ENCODE results near the gene IL13RA1. TPM values are rescaled to one million over a fixed set of nuclear protein-coding genes. Genes with fewer than 3 reads are reported as not detected.

Gene IL13RA1
- polyA plus RNA-seq, 1 donor (not counting 4 experiments of a cell fraction or from before 2014, with no cell fraction given) = 27.8 TPM

- Histone ChIP-seq H3K4me1 (ENCODE audit: control insufficient read depth, extremely low read depth, insufficient read depth, low read length) (no peaks in the 10 kb centered on the region), H3K27me3 (ENCODE audit: control insufficient read depth, extremely low read depth, insufficient read depth, low read length) (no peaks in the 10 kb centered on the region), H3K79me2 (ENCODE audit: control insufficient read depth, insufficient read depth, low read length) (no peaks in the 10 kb centered on the region), H3K9me3 (ENCODE audit: control insufficient read depth, low read depth, low read length) (no peaks in the 10 kb centered on the region), H3K9me1 (ENCODE audit: control insufficient read depth, extremely low read depth, insufficient read depth, low read length) (no peaks in the 10 kb centered on the region), H2AFZ (ENCODE audit: control insufficient read depth, low read length) (no peak overlapping the region), H3K4me2 (ENCODE audit: control insufficient read depth, extremely low read depth, insufficient read depth, low read depth, low read length) (no peak overlapping the region), H3K27ac (ENCODE audit: control insufficient read depth, insufficient read depth, low read length) (no peak overlapping the region), H3K36me3 (ENCODE audit: control insufficient read depth in 2 of 2, extremely low read depth in 1 of 2, insufficient read depth in 2 of 2, low read length in 2 of 2) (no peaks in the 10 kb centered on the region), H4K20me1 (ENCODE audit: control insufficient read depth, extremely low read depth, insufficient read depth, low read length) (no peaks in the 10 kb centered on the region), H3K9ac (ENCODE audit: control insufficient read depth, extremely low read depth, insufficient read depth, low read length) (no peak overlapping the region), H3K4me3 (ENCODE audit: control insufficient read depth in 2 of 3, extremely low read depth in 1 of 3, insufficient read depth in 2 of 3, low read depth in 1 of 3, low read length in 3 of 3) (no peak overlapping the region)
- dilution Hi-C loops (cut with MboI; ENCODE audit: extremely low pct_ligation_motif_present, low sequenced_read_pairs) = no loop called here
- DNase-seq (ENCODE audit: low read depth, low spot score) = no peak
- TF ChIP-seq EZH2 (IDR thresholded peaks at IDR 0.05; ENCODE audit: low read length) = no peak
- TF ChIP-seq, protein P1, sequence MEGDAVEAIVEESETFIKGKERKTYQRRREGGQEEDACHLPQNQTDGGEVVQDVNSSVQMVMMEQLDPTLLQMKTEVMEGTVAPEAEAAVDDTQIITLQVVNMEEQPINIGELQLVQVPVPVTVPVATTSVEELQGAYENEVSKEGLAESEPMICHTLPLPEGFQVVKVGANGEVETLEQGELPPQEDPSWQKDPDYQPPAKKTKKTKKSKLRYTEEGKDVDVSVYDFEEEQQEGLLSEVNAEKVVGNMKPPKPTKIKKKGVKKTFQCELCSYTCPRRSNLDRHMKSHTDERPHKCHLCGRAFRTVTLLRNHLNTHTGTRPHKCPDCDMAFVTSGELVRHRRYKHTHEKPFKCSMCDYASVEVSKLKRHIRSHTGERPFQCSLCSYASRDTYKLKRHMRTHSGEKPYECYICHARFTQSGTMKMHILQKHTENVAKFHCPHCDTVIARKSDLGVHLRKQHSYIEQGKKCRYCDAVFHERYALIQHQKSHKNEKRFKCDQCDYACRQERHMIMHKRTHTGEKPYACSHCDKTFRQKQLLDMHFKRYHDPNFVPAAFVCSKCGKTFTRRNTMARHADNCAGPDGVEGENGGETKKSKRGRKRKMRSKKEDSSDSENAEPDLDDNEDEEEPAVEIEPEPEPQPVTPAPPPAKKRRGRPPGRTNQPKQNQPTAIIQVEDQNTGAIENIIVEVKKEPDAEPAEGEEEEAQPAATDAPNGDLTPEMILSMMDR (optimal IDR thresholded peaks at IDR 0.05 in 1 of 3, IDR thresholded peaks at IDR 0.05 in 1 of 3, conservative IDR thresholded peaks at IDR 0.05 in 1 of 3; ENCODE audit: extremely low read depth in 1 of 3, insufficient read depth in 2 of 3, low read length in 3 of 3) = no peak
- FAIRE-seq = no peak
Measured at GRCh38 chrX:118780911-118781310, 53.5 kb downstream of the IL13RA1 start.

GRCh38 chrX:118795528-118796280 lies 68.3 kb downstream of the IL13RA1 start:
- Histone ChIP-seq H3K27me3 (ENCODE audit: control insufficient read depth, extremely low read depth, insufficient read depth, low read length) (no peaks in the 10 kb centered on the region), H3K4me3 (ENCODE audit: control insufficient read depth in 2 of 3, extremely low read depth in 1 of 3, insufficient read depth in 2 of 3, low read depth in 1 of 3, low read length in 3 of 3) (no peak overlapping the region), H3K27ac (ENCODE audit: control insufficient read depth, insufficient read depth, low read length) (no peak overlapping the region), H3K79me2 (ENCODE audit: control insufficient read depth, insufficient read depth, low read length) (no peaks in the 10 kb centered on the region), H3K4me2 (ENCODE audit: control insufficient read depth, extremely low read depth, insufficient read depth, low read depth, low read length) (no peak overlapping the region), H4K20me1 (ENCODE audit: control insufficient read depth, extremely low read depth, insufficient read depth, low read length) (no peaks in the 10 kb centered on the region), H3K9me1 (ENCODE audit: control insufficient read depth, extremely low read depth, insufficient read depth, low read length) (no peaks in the 10 kb centered on the region), H3K4me1 (ENCODE audit: control insufficient read depth, extremely low read depth, insufficient read depth, low read length) (no peaks in the 10 kb centered on the region), H2AFZ (ENCODE audit: control insufficient read depth, low read length) (no peak overlapping the region), H3K9me3 (ENCODE audit: control insufficient read depth, low read depth, low read length) (no peaks in the 10 kb centered on the region), H3K9ac (ENCODE audit: control insufficient read depth, extremely low read depth, insufficient read depth, low read length) (no peak overlapping the region), H3K36me3 (ENCODE audit: control insufficient read depth in 2 of 2, extremely low read depth in 1 of 2, insufficient read depth in 2 of 2, low read length in 2 of 2) (no peaks in the 10 kb centered on the region)
- dilution Hi-C loops (cut with MboI; ENCODE audit: extremely low pct_ligation_motif_present, low sequenced_read_pairs) = no loop called here
- no peak for DNase-seq (ENCODE audit: low read depth, low spot score)
- TF ChIP-seq EZH2 (IDR thresholded peaks at IDR 0.05; ENCODE audit: low read length) = no peak
- TF ChIP-seq, protein P1 (optimal IDR thresholded peaks at IDR 0.05 in 1 of 3, IDR thresholded peaks at IDR 0.05 in 1 of 3, conservative IDR thresholded peaks at IDR 0.05 in 1 of 3; ENCODE audit: extremely low read depth in 1 of 3, insufficient read depth in 2 of 3, low read length in 3 of 3) = no peak
- no peak for FAIRE-seq

Measured in keratinocyte (primary cell).